Coronary artery (tissue), 2 donors: ENCODE data around the gene MAPK9.

Experiments
- DNase-seq: peaks from one replicate; pipeline ENCODE4 v3.0.0-alpha.2; 2017; ENCODE audit warnings: low spot score
- H3K27ac ChIP-seq, 2 donors: fragments of 200-600 bp; sonication (generic); one replicate each; pipeline ENCODE4 v1.5.1; 2016 to 2019
- H3K4me3 ChIP-seq: fragments of 200-600 bp; sonication (generic); 2 replicates; pipeline ENCODE4 v1.5.1; 2016; ENCODE audit warnings: mild to moderate bottlenecking, moderate library complexity
- CTCF ChIP-seq: fragments of 200-600 bp; sonication (generic); IDR thresholded peaks from one replicate; pipeline ENCODE4 v1.5.1; 2019; ENCODE audit warnings: antibody characterized with exemption

Gene MAPK9

GRCh38 chr5:180330810-180331646 lies 39.1 kb upstream of the MAPK9 start:
- DNase-seq: peak; percentile 87
- Histone ChIP-seq H3K27ac (peak overlapping the region in 1 of 2 donors; percentile 59), H3K4me3 (no peak overlapping the region)
- no peak for TF ChIP-seq CTCF

GRCh38 chr5:180330270-180330648 lies 38.4 kb upstream of the MAPK9 start:
- no peak overlapping the region for H3K4me3 ChIP-seq
- DNase-seq: no peak
- no peak for TF ChIP-seq CTCF
- peak overlapping the region in 1 of 2 donors; percentile 27 for H3K27ac ChIP-seq

GRCh38 chr5:180329606-180330269 lies 37.9 kb upstream of the MAPK9 start:
- Histone ChIP-seq H3K27ac (peak overlapping the region in 1 of 2 donors; percentile 27), H3K4me3 (no peak overlapping the region)
- no peak for TF ChIP-seq CTCF
- no peak for DNase-seq

GRCh38 chr5:180329138-180329435 lies 37.2 kb upstream of the MAPK9 start:
- H3K27ac ChIP-seq: no peak overlapping the region
- no peak for TF ChIP-seq CTCF
- H3K4me3 ChIP-seq: no peak overlapping the region
- DNase-seq: no peak

GRCh38 chr5:180328296-180329137 lies 36.6 kb upstream of the MAPK9 start:
- Histone ChIP-seq H3K4me3 (no peak overlapping the region), H3K27ac (peak overlapping the region in 1 of 2 donors; percentile 3)
- peak; percentile 54 for TF ChIP-seq CTCF
- no peak for DNase-seq

GRCh38 chr5:180326989-180327565 lies 35.2 kb upstream of the MAPK9 start:
- H3K4me3 ChIP-seq: no peak overlapping the region
- DNase-seq: no peak
- TF ChIP-seq CTCF: no peak

More at GRCh38 chr5:180326989-180327565, 35.2 kb upstream of the MAPK9 start:
- no peak overlapping the region for H3K27ac ChIP-seq
